ENCODE measurements around the gene NONO.
A peak's percentile ranks its signal among the peaks of the same experiment; 100 is the strongest.

The NONO gene, protein sequence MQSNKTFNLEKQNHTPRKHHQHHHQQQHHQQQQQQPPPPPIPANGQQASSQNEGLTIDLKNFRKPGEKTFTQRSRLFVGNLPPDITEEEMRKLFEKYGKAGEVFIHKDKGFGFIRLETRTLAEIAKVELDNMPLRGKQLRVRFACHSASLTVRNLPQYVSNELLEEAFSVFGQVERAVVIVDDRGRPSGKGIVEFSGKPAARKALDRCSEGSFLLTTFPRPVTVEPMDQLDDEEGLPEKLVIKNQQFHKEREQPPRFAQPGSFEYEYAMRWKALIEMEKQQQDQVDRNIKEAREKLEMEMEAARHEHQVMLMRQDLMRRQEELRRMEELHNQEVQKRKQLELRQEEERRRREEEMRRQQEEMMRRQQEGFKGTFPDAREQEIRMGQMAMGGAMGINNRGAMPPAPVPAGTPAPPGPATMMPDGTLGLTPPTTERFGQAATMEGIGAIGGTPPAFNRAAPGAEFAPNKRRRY

GRCh38 chrX:71283403-71284143, at the start of gene NONO:
TSS of gene NONO (plus strand) at chrX:71283635. CDS start at chrX:71290638, 7,003 bp downstream.
- TF ChIP-seq, protein P1, sequence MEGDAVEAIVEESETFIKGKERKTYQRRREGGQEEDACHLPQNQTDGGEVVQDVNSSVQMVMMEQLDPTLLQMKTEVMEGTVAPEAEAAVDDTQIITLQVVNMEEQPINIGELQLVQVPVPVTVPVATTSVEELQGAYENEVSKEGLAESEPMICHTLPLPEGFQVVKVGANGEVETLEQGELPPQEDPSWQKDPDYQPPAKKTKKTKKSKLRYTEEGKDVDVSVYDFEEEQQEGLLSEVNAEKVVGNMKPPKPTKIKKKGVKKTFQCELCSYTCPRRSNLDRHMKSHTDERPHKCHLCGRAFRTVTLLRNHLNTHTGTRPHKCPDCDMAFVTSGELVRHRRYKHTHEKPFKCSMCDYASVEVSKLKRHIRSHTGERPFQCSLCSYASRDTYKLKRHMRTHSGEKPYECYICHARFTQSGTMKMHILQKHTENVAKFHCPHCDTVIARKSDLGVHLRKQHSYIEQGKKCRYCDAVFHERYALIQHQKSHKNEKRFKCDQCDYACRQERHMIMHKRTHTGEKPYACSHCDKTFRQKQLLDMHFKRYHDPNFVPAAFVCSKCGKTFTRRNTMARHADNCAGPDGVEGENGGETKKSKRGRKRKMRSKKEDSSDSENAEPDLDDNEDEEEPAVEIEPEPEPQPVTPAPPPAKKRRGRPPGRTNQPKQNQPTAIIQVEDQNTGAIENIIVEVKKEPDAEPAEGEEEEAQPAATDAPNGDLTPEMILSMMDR (conservative IDR thresholded peaks at IDR 0.05; ENCODE audit: low read depth, low read length): peak; percentile 23
- DNase-seq (ENCODE audit: low read depth): peak; percentile 99
- H3K4me3 ChIP-seq (ENCODE audit: low read depth, low read length): peak within 1 kb of the TSS; percentile 74

DNA sequence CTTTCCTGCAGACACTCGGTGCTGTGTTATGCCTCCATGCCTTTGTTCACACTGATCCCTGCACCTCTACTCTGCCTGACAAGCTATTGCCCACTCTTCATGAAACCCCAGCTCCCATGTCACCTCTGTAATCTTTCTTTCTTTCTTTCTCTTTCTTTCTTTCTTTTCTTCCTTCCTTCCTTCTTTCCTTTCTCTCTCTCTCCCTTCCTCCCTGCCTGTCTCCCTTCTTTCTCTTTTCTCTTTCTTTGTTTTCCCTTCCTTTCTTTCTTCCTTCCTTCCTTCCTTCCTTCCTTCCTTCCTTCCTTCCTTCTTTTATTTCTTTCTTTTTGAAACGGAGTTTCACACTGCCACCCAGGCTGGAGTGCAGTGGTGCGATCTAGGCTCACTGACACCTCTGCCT, 48.0 kb upstream of the NONO start:
- H3K4me3 ChIP-seq (ENCODE audit: low read depth, low read length): no peak overlapping the region
- TF ChIP-seq, protein P1 (conservative IDR thresholded peaks at IDR 0.05; ENCODE audit: low read depth, low read length): no peak
- no peak for DNase-seq (ENCODE audit: low read depth)

- H3K4me3 ChIP-seq (ENCODE audit: low read depth, low read length): no peak overlapping the region
- TF ChIP-seq, protein P1 (conservative IDR thresholded peaks at IDR 0.05; ENCODE audit: low read depth, low read length): no peak
- no peak for DNase-seq (ENCODE audit: low read depth)
Measured at GRCh38 chrX:71236836-71237235, 46.6 kb upstream of the NONO start.

DNA sequence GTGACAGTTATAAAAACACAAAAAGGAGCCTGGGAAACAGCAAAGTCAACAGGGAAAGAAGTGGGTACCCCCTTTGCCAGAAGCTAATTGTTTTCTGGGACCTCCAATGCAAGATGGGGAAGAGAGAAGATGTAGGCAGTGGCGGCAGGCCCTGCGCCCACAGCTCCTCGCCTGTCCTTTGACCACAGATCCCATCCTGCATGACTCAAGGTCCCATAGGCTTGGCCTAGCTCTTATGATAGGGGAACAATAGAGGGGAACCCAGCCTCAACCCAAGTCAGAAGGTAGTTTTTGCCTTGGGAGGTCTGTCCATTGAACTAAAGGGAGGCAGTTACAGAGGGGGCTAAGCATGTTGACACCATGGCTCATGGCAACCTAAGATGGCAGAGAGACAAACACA, 43.7 kb upstream of the NONO start:
- no peak overlapping the region for H3K4me3 ChIP-seq (ENCODE audit: low read depth, low read length)
- TF ChIP-seq, protein P1 (conservative IDR thresholded peaks at IDR 0.05; ENCODE audit: low read depth, low read length): no peak
- no peak for DNase-seq (ENCODE audit: low read depth)

DNA sequence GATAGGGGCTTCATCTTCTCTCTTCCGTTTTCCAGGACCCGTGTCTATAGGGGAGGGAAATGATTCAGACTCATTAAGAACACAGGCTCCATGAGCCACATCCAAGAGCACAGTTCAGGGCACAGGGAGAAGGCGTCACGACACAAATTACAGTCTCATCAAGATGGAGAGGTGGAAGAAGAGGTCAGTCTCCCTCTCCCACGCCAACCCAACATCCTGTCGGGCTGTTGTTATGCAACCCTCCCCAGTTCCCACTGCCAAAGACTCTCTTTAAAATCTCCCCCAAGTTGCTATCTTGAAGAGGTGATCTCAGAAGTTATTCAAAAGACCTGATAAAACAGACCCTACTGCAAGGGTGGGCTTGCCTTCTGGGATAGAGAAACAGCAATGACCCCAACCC, 42.1 kb upstream of the NONO start:
- no peak for DNase-seq (ENCODE audit: low read depth)
- no peak overlapping the region for H3K4me3 ChIP-seq (ENCODE audit: low read depth, low read length)
- TF ChIP-seq, protein P1 (conservative IDR thresholded peaks at IDR 0.05; ENCODE audit: low read depth, low read length): no peak

- TF ChIP-seq, protein P1 (conservative IDR thresholded peaks at IDR 0.05; ENCODE audit: low read depth, low read length): no peak
- DNase-seq (ENCODE audit: low read depth): no peak
- no peak overlapping the region for H3K4me3 ChIP-seq (ENCODE audit: low read depth, low read length)
Measured at GRCh38 chrX:71244359-71245128, 38.9 kb upstream of the NONO start.

Measured in choroid plexus epithelial cell (primary cell).